ENCODE data around the gene ALDH1B1. TPM values are rescaled to one million over a fixed set of nuclear protein-coding genes. Genes with fewer than 3 reads are reported as not detected.

The ALDH1B1 gene
- polyA plus RNA-seq, 1 donor = 21.7 TPM

GRCh38 chr9:38441347-38442085 is 49.0 kb downstream of the ALDH1B1 start:
- no peak for DNase-seq

DNA sequence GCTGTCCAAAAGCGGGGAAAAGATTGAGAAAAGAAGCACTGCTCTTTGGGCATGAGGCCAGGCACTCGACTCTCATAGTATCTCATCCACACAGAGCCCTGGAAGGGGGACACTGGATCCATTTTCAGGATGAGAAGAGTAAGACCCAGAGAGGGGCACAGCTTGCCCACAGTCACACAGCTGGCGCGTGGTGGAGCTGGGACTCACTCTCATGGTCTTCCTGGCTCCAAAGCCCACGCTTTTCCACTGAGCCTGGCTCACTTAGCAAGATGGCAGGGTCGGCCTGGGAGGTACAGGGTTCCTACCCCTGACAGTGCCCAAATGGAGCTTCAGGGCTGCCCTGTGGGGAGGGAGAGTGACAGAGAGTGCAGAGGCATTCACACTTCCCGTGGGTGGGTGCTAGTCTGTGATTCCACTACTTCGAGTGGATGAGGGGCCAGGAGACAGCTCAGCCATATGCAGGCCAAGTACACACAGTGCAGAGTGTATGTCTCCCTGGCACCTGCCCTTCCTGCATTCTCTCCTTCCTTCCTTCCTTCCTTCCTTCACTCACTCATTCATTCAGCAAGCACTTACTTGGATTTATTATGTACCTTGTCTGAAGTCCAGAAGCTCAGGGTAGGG is 50.1 kb downstream of the ALDH1B1 start:
- no peak for DNase-seq

- DNase-seq = no peak
Observed at GRCh38 chr9:38443181-38443580, 50.7 kb downstream of the ALDH1B1 start.

GRCh38 chr9:38443597-38443996 is 51.1 kb downstream of the ALDH1B1 start:
- no peak for DNase-seq

- no peak for DNase-seq
Observed at GRCh38 chr9:38445154-38446043, 52.9 kb downstream of the ALDH1B1 start.

- DNase-seq = no peak
Observed at GRCh38 chr9:38447703-38448102, 55.2 kb downstream of the ALDH1B1 start.

Other genes with a start within 250 kb of the ALDH1B1 start
- 0.72 TPM for gene IGFBPL1, start 31.8 kb downstream of the ALDH1B1 start, polyA plus RNA-seq (ENCODE audit: insufficient read length)
- not detected for gene ANKRD18A, start 227.9 kb downstream of the ALDH1B1 start, polyA plus RNA-seq (ENCODE audit: insufficient read length)

Data from hindlimb muscle (tissue), 1 donor.